ENCODE data around the gene LDLRAD4.

- TF ChIP-seq CTCF (conservative IDR thresholded peaks at IDR 0.05; ENCODE audit: low read depth, low read length) (no peak), EZH2 (IDR thresholded peaks at IDR 0.05; ENCODE audit: borderline replicate concordance, low read depth, low read length, poor library complexity, severe bottlenecking) (no peak)
Measured at GRCh38 chr18:13617826-13618515, 399.4 kb downstream of the LDLRAD4 start.

Data from A673 (cell line).